ENCODE measurements around the gene CTCFL.

DNA sequence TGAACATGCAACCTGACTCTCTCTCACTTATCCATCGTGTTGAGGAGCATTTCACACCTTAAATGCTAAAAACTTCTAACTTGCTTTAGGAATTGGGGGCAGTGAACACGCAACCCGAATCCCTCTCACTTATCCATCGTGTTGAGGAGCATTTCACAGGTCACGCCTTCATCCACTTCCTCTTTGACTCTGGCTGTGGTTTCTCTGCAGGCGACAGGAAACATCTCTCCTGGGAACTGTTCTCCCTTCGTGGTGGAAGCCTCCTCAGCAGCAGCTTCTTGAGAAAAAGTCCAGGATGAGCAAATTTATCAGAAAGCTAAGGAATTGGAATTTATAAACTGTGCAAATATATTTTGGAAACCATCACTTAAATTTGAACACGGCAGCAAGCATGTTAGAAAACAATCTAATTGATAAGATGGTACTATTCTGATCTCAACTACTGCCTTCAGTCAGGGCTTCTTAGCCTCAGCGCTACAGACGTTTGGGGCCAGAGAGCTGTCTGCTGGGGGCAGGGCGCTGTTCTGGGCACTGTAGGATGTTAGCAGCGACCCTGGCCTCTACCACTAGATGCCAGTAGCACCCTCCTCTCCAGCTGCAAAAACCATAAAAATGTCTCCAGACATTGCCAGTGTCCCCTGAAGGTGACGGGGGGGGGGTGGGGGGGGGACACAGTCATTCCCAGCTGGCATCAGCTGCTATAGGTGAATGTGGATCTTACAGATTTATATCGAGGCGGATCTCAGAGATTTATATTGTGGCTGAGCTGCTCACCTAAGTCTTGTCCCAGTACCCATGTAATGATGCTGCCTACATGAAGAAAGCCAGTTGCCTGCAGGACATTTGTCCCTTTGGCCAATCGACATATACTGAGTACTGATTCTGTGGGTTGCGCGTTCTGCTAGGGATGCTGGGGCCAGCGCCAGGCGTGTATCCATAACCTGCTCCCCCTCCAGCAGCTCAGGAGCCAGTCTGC, 26.2 kb downstream of the CTCFL start:
- TF ChIP-seq EP300 (IDR thresholded peaks at IDR 0.05) (no peak), POLR2A (IDR thresholded peaks at IDR 0.05) (no peak)
